IPS DF 6.9 (cell line): ENCODE data around the gene OPA1.

Experiments used
- DNase-seq: peaks from one replicate; pipeline ENCODE4 v3.0.0-alpha.2; 2013; ENCODE audit warnings: low read depth, low spot score
- H3K27ac ChIP-seq: one replicate; pipeline ENCODE4 v1.5.1; 2013; ENCODE audit warnings: low read length, control low read depth
- H3K27me3 ChIP-seq: 2 replicates; pipeline ENCODE4 v1.6.1; 2013; ENCODE audit warnings: mild to moderate bottlenecking, low read length; ENCODE audit not compliant: control insufficient read depth, insufficient read depth
- H3K36me3 ChIP-seq: 2 replicates; pipeline ENCODE4 v1.6.1; 2013; ENCODE audit warnings: low read length; ENCODE audit not compliant: control insufficient read depth, insufficient read depth
- H3K4me1 ChIP-seq: 2 replicates; pipeline ENCODE4 v1.6.1; 2013; ENCODE audit warnings: low read length; ENCODE audit not compliant: control insufficient read depth, insufficient read depth
- H3K4me3 ChIP-seq: 2 replicates; pipeline ENCODE4 v1.5.1; 2013; ENCODE audit warnings: mild to moderate bottlenecking, low read length
- H3K9me3 ChIP-seq: 2 replicates; pipeline ENCODE4 v1.6.1; 2013; ENCODE audit warnings: low read length, inconsistent platforms; ENCODE audit not compliant: control insufficient read depth, insufficient read depth
- WGBS: extraction: QIAGEN DNeasy Blood & Tissue Kit; methylation state at CpG from one replicate; pipeline ENCODE4 v1.1.7; 2013; ENCODE audit warnings: mixed read lengths, missing lambda C conversion rate; ENCODE audit not compliant: insufficient read length, insufficient coverage; 5-methylcytosine and 5-hydroxymethylcytosine counted together

The OPA1 gene

DNA sequence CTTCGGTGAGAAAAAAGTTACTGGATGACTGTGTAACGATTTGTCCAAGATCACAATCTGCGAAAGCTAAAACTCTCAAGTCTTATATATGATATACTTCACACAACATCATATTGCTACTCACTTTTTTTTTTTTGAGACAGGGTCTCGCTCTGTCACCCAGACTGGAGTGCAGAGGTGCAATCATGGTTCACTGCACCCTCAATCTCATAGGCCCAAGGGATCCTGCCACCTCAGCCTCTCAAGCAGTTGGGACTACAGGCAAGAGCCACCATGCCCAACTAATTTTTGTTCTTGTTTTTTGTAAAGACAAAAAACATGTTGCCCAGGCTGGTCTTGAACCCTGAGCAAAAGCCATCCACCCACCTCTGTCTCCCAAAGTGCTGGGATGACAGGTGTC lies 32.9 kb upstream of the OPA1 start:
- no CpG with 5 or more reads among the region's 4 CpGs for WGBS
- no peaks in the 10 kb centered on the region for H3K9me3 ChIP-seq
- no peak for DNase-seq
- H3K36me3 ChIP-seq: no peaks in the 10 kb centered on the region
- H3K4me3 ChIP-seq: no peak overlapping the region
- H3K27ac ChIP-seq: no peak overlapping the region
- H3K4me1 ChIP-seq: no peaks in the 10 kb centered on the region
- no peaks in the 10 kb centered on the region for H3K27me3 ChIP-seq

DNA sequence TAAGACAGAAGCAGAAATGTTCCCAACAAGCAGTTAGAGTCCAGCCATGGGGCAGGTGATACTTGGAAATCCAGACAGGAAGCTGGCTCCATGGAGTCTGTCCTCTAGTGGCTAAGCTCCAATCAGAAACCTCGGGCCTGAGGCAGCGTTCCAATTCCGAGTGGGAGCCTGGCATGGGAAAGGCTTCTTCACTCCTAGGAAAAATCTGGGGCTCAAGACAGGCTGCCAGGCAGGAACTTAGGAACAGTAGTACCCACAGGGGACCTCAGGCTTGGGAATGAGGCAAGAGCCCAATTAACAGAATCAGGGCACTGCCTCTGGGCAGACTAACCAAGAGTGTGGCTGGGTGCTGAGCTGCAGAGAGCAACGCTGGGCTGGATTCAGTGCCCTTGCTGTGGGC lies 32.1 kb upstream of the OPA1 start:
- Histone ChIP-seq H3K4me3 (no peak overlapping the region), H3K27ac (no peak overlapping the region), H3K4me1 (no peaks in the 10 kb centered on the region), H3K9me3 (no peaks in the 10 kb centered on the region), H3K27me3 (no peaks in the 10 kb centered on the region), H3K36me3 (no peaks in the 10 kb centered on the region)
- no peak for DNase-seq
- no CpG with 5 or more reads among the region's 4 CpGs for WGBS

DNA sequence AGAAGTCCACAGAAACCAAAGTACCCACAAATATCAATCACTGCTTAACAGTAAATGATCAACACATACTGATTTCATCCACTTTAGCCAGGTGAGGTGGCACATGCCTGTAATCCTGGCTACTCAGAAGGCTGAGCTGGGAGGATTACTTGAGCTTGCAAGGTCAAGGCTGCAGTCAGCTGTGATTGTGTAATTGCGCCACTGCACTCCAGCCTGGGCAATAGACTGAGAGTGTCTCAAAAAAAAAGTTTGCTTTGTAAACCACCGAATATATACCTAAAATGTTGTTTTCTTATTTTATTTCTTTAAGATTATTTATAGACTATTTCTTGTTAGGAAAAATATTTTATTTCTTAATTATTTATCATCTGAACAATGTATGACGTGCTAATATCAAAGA lies 29.6 kb upstream of the OPA1 start:
- H3K27ac ChIP-seq: no peak overlapping the region
- no peak overlapping the region for H3K4me3 ChIP-seq
- no peak for DNase-seq
- no peaks in the 10 kb centered on the region for H3K27me3 ChIP-seq
- no peaks in the 10 kb centered on the region for H3K36me3 ChIP-seq
- no peaks in the 10 kb centered on the region for H3K9me3 ChIP-seq
- no CpG with 5 or more reads among the region's 3 CpGs for WGBS
- H3K4me1 ChIP-seq: no peaks in the 10 kb centered on the region

DNA sequence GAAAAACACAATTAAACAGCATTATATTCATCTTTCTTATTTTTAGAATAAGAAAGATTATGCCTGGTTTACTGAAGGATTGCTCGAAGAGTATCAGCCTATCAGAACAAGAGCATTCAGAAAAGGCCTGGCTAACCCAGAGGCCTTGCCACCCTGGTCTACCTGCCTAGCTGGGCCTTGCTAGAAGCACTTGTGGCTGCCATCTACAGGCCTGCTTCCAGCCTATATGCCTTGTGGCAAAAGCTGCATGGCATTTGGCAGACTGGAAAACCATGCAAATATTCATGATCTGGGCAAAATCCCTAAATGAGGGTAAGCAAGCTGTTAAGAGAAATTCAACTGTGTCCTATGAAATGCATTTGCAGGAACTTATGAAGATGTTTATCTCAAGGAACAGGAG lies 29.0 kb upstream of the OPA1 start:
- H3K9me3 ChIP-seq: no peaks in the 10 kb centered on the region
- no peaks in the 10 kb centered on the region for H3K4me1 ChIP-seq
- H3K4me3 ChIP-seq: no peak overlapping the region
- no peaks in the 10 kb centered on the region for H3K36me3 ChIP-seq
- H3K27me3 ChIP-seq: no peaks in the 10 kb centered on the region
- peak; percentile 7 for DNase-seq
- no peak overlapping the region for H3K27ac ChIP-seq
- no CpG with 5 or more reads among the region's 1 CpG for WGBS

DNA sequence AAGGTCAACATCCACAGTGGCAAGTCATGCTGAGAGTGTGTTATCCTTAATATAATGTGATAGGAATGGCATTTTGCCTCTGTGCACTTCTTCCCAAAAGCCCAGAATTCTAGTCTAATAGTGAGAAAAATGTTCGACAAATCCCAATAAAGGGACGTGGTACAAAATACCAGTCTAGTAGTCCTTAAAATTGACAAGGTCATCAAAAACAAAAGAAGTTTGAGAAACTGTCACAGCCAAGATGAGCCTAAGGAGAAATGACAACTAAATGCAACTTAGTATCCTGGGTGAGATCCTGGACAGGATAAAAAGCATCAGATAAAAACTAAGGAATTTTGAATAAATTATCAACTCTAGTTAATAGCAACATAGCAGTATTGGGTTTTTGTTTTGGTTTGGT lies 23.9 kb upstream of the OPA1 start:
- no peaks in the 10 kb centered on the region for H3K27me3 ChIP-seq
- no peaks in the 10 kb centered on the region for H3K9me3 ChIP-seq
- WGBS: no CpG with 5 or more reads among the region's 2 CpGs

DNA sequence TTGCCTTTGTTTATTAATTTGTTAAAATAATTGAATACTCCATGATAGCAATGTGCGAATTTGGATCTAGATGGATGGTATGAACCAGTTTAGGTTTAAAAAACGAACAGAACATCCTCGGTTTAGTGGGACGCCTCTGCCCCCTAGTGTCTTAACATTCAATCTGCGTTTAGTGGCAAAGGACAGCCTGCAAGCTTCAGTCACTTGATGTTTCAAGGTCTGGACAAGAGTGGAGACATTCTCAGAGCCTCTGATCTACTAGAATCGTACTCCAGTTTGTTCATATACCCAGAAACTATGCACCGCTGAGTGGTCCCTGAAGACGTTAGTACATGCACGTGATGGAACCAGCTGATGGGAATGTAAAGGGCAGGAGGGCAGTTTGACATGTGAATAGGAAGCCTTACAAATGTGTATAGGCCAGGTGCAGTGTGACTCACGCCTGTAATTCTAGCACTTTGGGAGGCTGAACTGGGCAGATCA lies 20.5 kb upstream of the OPA1 start:
- Histone ChIP-seq H3K4me3 (no peak overlapping the region), H3K9me3 (no peaks in the 10 kb centered on the region), H3K27ac (no peak overlapping the region), H3K4me1 (peaks cover 2% of the 10 kb centered on the region; the same call in 1 of the 2 replicates), H3K27me3 (no peaks in the 10 kb centered on the region), H3K36me3 (no peaks in the 10 kb centered on the region)
- no CpG with 5 or more reads among the region's 10 CpGs for WGBS
- DNase-seq: peak; percentile 41

More for the DNA sequence above, 23.9 kb upstream of the OPA1 start:
- no peak for DNase-seq
- peaks cover 2% of the 10 kb centered on the region; the same call in 1 of the 2 replicates for H3K4me1 ChIP-seq
- H3K36me3 ChIP-seq: no peaks in the 10 kb centered on the region
- H3K4me3 ChIP-seq: no peak overlapping the region
- H3K27ac ChIP-seq: no peak overlapping the region

DNA sequence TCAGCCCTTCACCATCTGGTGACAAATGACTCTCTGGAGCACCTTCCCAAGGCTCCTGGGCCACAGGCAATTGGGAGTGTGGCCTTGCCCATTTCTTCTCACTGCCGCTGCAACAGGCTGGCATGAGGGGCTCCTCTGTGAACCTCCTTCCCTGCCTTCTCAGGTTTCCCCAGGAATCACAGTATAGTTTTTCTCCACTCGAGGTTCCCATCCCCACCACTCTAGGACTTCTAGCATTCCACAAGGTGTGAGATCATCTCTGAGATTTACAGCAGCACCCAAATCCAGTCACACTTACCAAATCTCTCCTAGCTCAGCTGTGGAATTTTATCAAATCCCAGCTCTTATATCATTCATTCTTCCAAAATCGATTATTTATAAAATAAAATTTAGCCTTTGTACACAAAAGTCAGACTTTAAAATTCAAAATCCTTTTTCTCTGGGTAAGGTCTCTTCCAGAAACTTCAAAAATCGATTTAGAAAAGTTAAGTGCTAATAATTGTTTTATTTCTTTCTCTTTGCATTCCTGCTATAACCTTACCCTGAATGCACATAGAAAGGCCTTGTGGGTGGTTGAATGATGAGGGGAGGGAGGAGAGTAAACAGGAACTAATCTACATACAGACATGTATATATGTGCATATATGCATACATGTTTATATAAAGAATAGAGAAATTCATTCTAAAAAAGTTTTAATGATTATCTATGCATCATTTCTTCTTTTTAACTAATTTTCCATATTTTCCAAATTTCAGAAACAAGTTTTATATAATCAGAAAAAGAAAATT lies 19.4 kb upstream of the OPA1 start:
- Histone ChIP-seq H3K4me1 (peaks cover 2% of the 10 kb centered on the region; the same call in 1 of the 2 replicates), H3K27ac (no peak overlapping the region), H3K9me3 (no peaks in the 10 kb centered on the region), H3K36me3 (no peaks in the 10 kb centered on the region), H3K4me3 (no peak overlapping the region), H3K27me3 (no peaks in the 10 kb centered on the region)
- DNase-seq: no peak
- WGBS: 100% methylated on average over 1 of the region's 4 CpGs

DNA sequence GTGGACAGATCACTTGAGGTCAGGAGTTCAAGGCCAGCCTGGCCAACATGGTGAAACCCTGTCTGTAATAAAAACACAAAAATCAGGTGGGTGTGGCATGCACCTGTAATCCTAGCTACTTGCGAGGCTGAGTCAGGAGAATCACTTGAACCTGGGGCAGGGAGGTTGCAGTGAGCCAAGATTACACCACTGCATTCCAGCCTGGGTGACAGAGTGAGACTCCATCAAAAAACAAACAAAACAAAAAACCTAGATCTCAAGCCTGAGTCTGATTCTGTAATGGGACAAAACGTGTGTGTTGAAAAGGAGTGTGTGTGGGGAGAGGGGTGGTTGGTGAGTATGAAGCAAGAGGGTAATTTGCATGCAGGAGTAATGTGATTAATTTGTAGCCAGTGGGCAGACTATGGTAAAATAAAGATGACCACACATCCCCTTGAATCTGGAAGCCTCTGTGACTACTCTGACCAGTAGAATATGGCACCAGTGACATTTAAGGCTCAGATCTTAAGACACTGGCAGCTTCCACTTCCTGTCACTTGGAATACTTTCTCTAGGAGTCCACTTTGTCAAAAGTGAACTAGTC lies 18.4 kb upstream of the OPA1 start:
- H3K9me3 ChIP-seq: no peaks in the 10 kb centered on the region
- 0 out of 2 replicates have a peak, but pooled peaks cover 2% of the 10 kb centered on the region for H3K27me3 ChIP-seq
- H3K4me1 ChIP-seq: peaks cover 2% of the 10 kb centered on the region; the same call in 1 of the 2 replicates
- H3K36me3 ChIP-seq: no peaks in the 10 kb centered on the region
- WGBS: 100% methylated on average over 1 of the region's 2 CpGs
- H3K27ac ChIP-seq: no peak overlapping the region
- no peak for DNase-seq
- H3K4me3 ChIP-seq: no peak overlapping the region

DNA sequence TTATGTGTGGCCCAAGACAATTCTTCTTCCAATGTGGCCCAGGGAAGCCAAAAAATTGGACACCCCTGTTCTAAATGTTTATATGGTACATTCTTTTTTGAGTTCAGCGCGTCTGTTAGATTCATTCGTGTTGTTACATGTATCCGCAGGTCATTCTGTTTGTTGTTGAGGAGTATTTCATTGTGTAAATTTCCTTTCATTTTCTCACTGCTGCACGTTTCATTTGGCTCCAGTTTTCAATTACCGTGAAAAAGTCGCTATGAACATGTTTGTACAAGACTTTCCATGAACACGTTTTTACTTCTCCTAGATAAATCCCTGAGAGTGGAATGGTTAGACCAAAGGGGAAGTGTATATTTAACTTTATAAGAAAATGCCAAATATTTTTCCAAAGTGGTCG lies 7.5 kb upstream of the OPA1 start:
- no peaks in the 10 kb centered on the region for H3K4me1 ChIP-seq
- no peak overlapping the region for H3K27ac ChIP-seq
- DNase-seq: no peak
- H3K36me3 ChIP-seq: no peaks in the 10 kb centered on the region
- H3K9me3 ChIP-seq: no peaks in the 10 kb centered on the region
- no peak overlapping the region for H3K4me3 ChIP-seq
- no CpG with 5 or more reads among the region's 9 CpGs for WGBS
- H3K27me3 ChIP-seq: no peaks in the 10 kb centered on the region

DNA sequence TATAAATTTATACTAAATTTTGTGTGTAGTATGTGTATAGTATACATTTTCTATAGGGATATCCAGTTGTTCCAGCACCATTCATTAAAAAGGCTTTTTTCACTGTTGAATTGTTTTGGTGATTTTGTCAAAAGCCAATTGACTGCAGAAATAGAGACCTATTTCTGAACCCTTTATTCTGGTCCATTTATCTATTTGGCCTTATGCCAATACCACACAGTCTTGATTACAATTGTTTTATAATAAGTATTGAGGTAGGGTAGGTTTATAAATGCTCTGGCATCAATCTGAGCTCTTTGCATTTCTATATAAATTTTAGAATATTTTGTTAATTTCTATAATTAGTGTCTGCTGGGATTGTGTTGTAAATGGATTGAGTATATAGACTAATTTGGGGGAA lies 6.5 kb upstream of the OPA1 start:
- no peaks in the 10 kb centered on the region for H3K27me3 ChIP-seq
- no peaks in the 10 kb centered on the region for H3K9me3 ChIP-seq
- H3K4me3 ChIP-seq: no peak overlapping the region
- H3K4me1 ChIP-seq: no peaks in the 10 kb centered on the region
- H3K27ac ChIP-seq: no peak overlapping the region
- DNase-seq: no peak
- H3K36me3 ChIP-seq: no peaks in the 10 kb centered on the region

DNA sequence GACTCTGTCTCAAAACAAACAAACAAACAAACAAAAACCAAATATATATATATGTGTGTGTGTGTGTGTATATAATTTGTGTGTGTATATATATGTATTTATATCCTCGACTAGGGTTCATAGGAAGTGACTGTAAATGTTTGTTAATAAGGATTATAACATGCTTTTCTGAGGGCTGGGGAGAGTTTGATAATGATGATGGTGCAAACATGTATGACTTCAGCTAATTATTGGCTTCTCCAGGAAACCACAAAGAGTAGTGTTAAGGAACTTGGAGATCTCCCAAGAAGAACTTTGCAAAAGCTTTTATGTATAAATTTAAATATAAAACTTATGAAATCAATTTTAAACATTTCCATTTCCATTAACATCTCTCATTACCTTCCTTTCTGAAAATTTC lies 3.9 kb upstream of the OPA1 start:
- Histone ChIP-seq H3K4me1 (no peaks in the 10 kb centered on the region), H3K4me3 (no peak overlapping the region), H3K27ac (no peak overlapping the region), H3K9me3 (no peaks in the 10 kb centered on the region), H3K27me3 (no peaks in the 10 kb centered on the region), H3K36me3 (no peaks in the 10 kb centered on the region)
- 100% methylated on average over 1 of the region's 1 CpG for WGBS
- DNase-seq: no peak
